Bronchial epithelial cell (primary cell): ENCODE measurements around the gene HYAL2. TPM values are rescaled to one million over a fixed set of nuclear protein-coding genes. Genes with fewer than 3 reads are reported as not detected.
"Not testable (repeated sequence)": the region's sequence is repeated elsewhere in the genome, so short reads cannot be mapped to it uniquely, and the experiment has no call there.

Experiments used
- DNase-seq: peaks from one replicate; pipeline ENCODE4 v3.0.0-alpha.2; 2010; ENCODE audit warnings: low read depth
- FAIRE-seq: peaks from 2 replicates; lab custom pipeline; 2011; peaks lifted over from hg19 to GRCh38; lab: Jason Lieb, UNC
- H3K27me3 ChIP-seq: 2 replicates; pipeline ENCODE4 v1.5.1; 2011; ENCODE audit warnings: low read length; ENCODE audit not compliant: control insufficient read depth, insufficient read depth
- H3K36me3 ChIP-seq: 2 replicates; pipeline ENCODE4 v1.5.1; 2011; ENCODE audit warnings: low read length; ENCODE audit not compliant: control insufficient read depth, insufficient read depth
- H3K4me3 ChIP-seq: 2 replicates; pipeline ENCODE4 v1.5.1; 2011; ENCODE audit warnings: mild to moderate bottlenecking, low read depth, low read length, control low read depth
- CTCF ChIP-seq: IDR thresholded peaks from 2 replicates; pipeline ENCODE4 v1.5.1; 2011; ENCODE audit warnings: mild to moderate bottlenecking, moderate library complexity, low read length, control low read depth, inconsistent platforms; ENCODE audit not compliant: insufficient read depth, severe bottlenecking
- total RNA-seq: library from RNA; depleted of rRNA; stranded (reverse); fragments of >200 nt; gene quantifications from 2 replicates; pipeline ENCODE4 v1.2.1, GENCODE V29; 2014

Gene HYAL2
- total RNA-seq, 1 donor from 2014 or later, result 55.0 TPM

GRCh38 chr3:50318163-50318562, 4.4 kb downstream of the HYAL2 start:
- Histone ChIP-seq H3K4me3 (no peak overlapping the region), H3K27me3 (no peaks in the 10 kb centered on the region), H3K36me3 (peaks cover 26% of the 10 kb centered on the region)
- no peak for TF ChIP-seq CTCF
- FAIRE-seq (no peak), DNase-seq (no peak)

GRCh38 chr3:50317300-50317699, 5.2 kb downstream of the HYAL2 start:
- FAIRE-seq, result no peak
- DNase-seq, result no peak
- Histone ChIP-seq H3K27me3 (no peaks in the 10 kb centered on the region), H3K4me3 (peak overlapping the region; percentile 2), H3K36me3 (peaks cover 26% of the 10 kb centered on the region)
- no peak for TF ChIP-seq CTCF

- H3K4me3 ChIP-seq, result peak overlapping the region; percentile 2
- FAIRE-seq (peak; percentile 98), DNase-seq (peak; percentile 98)
- no peaks in the 10 kb centered on the region for H3K27me3 ChIP-seq
- H3K36me3 ChIP-seq, result peaks cover 26% of the 10 kb centered on the region
- TF ChIP-seq CTCF, result no peak
Measured at GRCh38 chr3:50316657-50317242, 5.8 kb downstream of the HYAL2 start.

DNA sequence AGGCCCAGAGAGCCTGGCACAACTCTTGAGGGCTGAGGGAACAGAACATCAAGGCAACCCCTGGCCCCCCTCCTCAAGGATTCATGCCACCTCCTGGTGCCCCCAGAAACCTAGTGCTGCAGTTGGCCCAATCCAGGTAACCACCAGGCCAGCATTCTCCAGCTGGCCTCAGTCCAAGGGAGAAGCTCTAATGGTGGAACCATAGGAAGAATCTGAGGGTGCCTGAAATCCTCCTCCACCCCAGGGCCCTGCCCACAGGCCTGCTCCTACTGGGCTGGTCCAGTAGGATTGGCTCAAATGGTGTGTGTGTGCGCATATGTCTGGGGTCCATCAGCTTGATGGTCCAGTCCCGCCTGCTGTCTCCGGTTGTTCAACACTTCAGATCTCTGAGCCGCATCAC, 7.7 kb downstream of the HYAL2 start:
- DNase-seq (no peak), FAIRE-seq (no peak)
- H3K36me3 ChIP-seq, result peaks cover 24% of the 10 kb centered on the region
- H3K27me3 ChIP-seq, result no peaks in the 10 kb centered on the region
- no peak overlapping the region for H3K4me3 ChIP-seq
- no peak for TF ChIP-seq CTCF

GRCh38 chr3:50314342-50314741, 8.2 kb downstream of the HYAL2 start:
- Histone ChIP-seq H3K36me3 (peaks cover 22% of the 10 kb centered on the region), H3K4me3 (no peak overlapping the region), H3K27me3 (no peaks in the 10 kb centered on the region)
- FAIRE-seq, result peak; percentile 94
- TF ChIP-seq CTCF, result no peak
- no peak for DNase-seq

DNA sequence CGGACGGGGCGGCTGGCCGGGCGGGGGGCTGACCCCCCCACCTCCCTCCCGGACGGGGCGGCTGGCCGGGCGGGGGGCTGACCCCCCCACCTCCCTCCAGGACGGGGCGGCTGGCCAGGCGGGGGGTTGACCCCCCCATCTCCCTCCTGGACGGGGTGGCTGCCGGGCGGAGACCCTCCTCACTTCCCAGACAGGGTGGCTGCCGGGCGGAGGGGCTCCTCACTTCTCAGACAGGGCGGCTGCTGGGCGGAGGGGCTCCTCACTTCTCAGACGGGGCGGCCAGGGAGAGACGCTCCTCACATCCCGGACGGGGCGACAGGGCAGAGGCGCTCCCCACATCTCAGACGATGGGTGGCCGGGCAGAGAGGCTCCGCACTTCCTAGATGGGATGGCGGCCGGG, 10.5 kb downstream of the HYAL2 start:
- not testable (repeated sequence) for FAIRE-seq, DNase-seq, H3K4me3 ChIP-seq, H3K27me3 ChIP-seq, H3K36me3 ChIP-seq
